T1000 (cell line): Measurements from ENCODE around the gene LOXHD1.

ENCODE experiments used
- DNase-seq: peaks from one replicate; lab custom pipeline; 2025; ENCODE audit warnings: mixed read lengths; lab: John Stamatoyannopoulos, UW

Gene LOXHD1

GRCh38 chr18:46676182-46676835 lies 19.3 kb upstream of the LOXHD1 start:
- no peak for DNase-seq

DNA sequence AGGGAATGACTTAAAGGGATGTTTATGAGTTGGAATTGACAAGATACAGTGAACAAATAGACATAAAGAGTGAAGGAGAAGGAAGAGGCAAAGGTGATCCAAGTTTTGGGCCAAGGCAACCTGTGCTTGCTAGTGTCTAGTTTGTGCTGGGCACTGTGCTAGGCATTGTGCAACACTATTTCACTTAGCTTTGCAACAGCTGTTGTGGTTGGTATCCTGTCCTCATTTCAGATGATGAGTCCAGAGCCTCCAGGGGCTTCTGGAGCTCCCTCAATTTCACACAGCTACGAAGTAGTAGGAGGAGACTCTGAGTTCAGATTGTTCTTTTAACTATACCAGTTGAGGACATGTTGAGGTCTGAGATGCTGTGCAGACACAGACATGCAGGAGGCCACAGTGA lies 18.1 kb upstream of the LOXHD1 start:
- DNase-seq = no peak

- no peak for DNase-seq
Measured at GRCh38 chr18:46672062-46672970, 15.3 kb upstream of the LOXHD1 start.

GRCh38 chr18:46668694-46669093 lies 11.7 kb upstream of the LOXHD1 start:
- DNase-seq = no peak

GRCh38 chr18:46668135-46668534 lies 11.1 kb upstream of the LOXHD1 start:
- DNase-seq = no peak

DNA sequence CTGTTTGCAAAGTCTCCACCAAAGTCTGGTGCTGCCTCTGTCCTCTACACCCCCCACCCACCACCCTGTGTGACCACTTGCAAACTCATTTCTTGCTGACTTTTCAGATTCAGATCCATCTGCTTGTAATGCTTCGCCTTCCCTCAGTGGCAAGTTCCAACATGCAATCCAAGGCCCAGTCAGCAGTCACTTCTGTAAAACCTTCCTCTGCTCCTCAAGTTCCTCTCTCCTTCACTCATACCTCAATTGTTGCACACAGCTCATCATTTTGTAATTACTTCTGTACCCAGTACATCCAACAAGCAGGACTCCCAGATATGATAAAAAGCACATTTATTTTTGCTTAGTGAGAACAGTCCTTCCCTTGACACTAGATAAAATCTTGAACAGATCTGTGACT lies 6.5 kb upstream of the LOXHD1 start:
- no peak for DNase-seq

- no peak for DNase-seq
Measured at GRCh38 chr18:46660957-46661749, 4.1 kb upstream of the LOXHD1 start.

- no peak for DNase-seq
Measured at GRCh38 chr18:46659484-46659883, 2.5 kb upstream of the LOXHD1 start.

DNA sequence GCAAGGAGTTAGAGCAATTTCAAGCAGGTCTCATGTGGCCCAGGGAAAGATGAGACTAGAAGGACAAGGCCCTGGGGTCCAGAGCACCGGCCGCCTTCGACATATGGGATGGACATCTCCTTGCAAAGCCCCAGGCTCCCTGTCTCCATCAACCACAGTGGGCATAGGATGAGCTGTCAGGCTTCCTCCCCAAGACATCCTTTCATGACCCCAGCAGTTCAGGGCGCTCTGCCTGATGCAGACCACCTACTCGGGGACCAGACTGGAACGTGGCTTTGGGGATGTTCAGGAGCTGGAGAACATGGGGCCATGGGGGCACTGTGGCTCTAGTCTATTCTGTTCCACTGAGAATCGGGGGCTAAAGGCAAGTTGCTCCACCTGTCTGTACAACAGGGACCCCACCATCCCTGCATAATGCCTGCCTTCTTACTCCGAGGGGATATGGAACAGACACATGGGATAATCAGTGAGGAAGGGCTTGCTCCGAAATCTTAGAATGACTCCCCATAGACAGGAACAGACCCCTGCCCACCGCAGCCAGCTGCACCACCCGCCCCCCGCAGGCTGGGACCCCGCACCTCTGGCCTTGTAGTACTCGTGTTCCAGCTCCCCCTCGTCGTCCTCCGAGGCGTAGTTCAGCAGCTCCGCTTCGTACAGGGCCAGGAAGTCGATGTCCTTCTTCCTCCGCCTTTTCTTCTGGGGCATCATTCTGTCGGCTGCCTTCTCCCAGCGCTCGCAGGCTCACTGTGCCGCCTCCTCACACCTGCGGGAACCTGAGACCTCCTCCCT lies 500 bp downstream of the LOXHD1 start:
- no peak for DNase-seq

GRCh38 chr18:46652372-46652771 lies 4.6 kb downstream of the LOXHD1 start:
- DNase-seq = no peak

DNA sequence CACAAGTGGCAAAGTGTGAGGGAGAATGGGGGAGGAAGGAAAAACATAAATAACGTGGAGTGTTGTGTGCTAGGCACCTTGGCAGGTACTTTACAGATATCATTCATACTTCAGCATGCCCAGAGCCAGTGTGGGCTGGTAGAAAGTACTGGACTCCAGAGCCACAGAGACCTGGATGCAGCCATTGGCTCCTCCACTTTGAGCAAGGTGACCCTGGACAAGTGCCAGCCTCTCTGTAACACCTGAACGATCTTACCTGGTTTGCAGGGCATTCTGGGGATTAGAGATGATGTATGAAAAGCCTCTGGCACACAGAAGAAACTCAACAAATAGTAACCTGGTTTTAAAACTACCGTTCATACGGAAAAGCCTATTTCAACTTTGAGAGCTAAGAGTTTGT lies 6.3 kb downstream of the LOXHD1 start:
- DNase-seq = no peak

DNA sequence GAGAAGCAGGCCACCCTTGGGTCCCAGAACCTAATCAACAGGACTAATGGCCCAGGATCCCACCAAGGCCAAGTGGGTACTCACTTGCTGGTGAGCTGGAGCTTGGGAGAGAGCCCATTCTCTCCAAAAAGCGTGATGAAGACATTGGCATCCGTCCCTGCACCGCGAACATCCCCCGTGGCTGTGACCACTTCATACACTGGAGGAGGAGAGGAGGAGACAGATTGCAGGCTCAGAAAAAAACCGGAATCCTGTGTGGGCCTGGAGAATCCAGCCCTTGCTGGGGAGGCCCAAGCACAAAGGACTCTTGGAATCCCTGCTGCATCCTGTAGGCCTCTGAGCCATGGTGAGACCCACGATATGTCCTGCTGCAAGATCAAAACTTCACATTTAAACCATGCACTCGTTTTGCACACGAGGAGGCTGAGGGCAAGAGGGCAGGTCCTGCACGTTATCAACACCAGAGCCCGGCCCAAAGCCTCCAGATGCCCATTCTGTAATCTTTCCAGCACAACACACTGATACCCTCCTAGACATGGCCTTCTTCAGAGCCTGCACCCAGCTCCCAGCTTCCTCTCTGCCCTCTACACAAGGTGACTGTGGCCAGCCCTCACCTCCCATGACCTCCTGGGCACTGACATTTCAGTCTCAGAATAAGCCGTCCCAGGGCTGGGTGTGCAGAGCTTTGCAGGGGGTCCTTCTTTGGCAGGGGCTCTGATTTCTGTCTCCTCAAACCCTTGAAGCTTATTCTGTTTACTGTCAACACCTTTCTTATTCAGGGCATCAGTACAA lies 7.8 kb downstream of the LOXHD1 start:
- no peak for DNase-seq

GRCh38 chr18:46646468-46646867 lies 10.6 kb downstream of the LOXHD1 start:
- no peak for DNase-seq

DNA sequence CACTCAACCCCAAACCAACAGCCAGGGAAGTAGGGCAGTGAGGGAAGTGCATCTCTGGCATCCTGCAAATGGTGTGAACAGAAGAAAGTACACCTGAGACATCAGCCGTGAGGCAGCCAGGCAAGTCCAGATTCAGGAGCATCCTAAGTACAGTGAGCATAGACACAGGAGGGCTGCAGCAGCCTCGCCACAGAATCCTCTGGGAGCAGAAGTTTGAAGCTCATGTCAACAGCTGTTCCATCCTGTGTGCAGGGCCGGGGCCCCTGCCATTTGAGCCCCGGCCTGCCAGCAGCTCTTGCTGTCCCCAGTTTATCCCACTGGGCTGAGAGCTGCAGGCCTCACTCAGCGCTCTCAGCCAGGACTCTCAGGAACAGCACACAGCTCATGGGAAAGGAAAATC lies 14.5 kb downstream of the LOXHD1 start:
- no peak for DNase-seq

GRCh38 chr18:46641917-46642316 lies 15.1 kb downstream of the LOXHD1 start:
- no peak for DNase-seq

DNA sequence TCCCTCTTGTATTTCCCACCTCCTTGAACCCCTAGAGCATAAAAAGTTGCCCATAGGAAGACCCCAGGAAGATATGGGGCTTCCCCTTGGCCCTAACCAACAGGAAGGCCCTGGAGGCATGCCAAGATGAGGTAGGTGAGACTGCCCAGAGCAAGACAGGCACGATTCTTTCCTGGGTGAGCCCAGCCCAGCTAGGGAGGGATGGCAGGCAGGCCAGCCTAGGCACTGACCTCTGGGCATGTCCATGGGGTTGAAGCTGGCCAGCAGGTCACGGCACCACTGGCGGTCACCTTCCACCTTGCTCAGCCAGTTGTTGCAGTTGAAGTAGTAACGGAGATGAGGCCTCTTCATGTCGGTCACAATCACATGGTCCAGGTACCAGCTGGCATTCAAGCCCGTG lies 17.6 kb downstream of the LOXHD1 start:
- no peak for DNase-seq

- no peak for DNase-seq
Measured at GRCh38 chr18:46636040-46636630, 20.9 kb downstream of the LOXHD1 start.

GRCh38 chr18:46632401-46633071 lies 24.5 kb downstream of the LOXHD1 start:
- no peak for DNase-seq

DNA sequence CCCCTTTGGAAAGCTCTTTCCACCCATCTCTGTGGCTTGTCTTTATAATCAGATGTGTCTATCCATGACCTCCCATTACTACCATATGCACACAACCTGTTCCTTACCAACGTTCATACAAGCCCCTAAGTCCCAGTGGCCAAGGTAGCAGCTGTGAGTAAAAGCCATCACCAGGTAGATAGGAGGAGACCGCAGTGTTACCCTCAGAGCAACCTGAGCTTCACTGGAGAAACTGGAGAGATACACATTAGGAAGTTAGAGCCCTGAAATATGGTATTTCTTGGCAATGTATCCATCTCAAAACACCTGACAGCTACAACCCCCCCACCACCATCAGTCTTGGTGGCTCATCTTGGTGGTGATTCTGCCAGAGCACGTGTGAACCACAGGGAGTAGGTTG lies 26.0 kb downstream of the LOXHD1 start:
- no peak for DNase-seq

- DNase-seq = no peak
Measured at GRCh38 chr18:46630160-46630559, 26.9 kb downstream of the LOXHD1 start.
